ENCODE data around the gene OLFML1.
A peak's percentile ranks its signal among the peaks of the same experiment; 100 is the strongest.
"Not testable (repeated sequence)": the region's sequence is repeated elsewhere in the genome, so short reads cannot be mapped to it uniquely, and the experiment has no call there.

Gene OLFML1

GRCh38 chr11:7513234-7514098 lies 28.2 kb downstream of the OLFML1 start, which contains the start of gene PPFIBP2:
TSS of gene PPFIBP2 (plus strand) at chr11:7513999. CDS start at chr11:7549476, 35,477 bp downstream.
- DNase-seq, result peak; percentile 82 to 84

- no peak for DNase-seq
These were observed 28.8 kb downstream of the OLFML1 start for GRCh38 chr11:7514099-7514591.

- DNase-seq, result peak in 1 of 2 donors; percentile 49
These were observed 30.2 kb downstream of the OLFML1 start for GRCh38 chr11:7515447-7515886.

- DNase-seq, result no peak
These were observed 31.2 kb downstream of the OLFML1 start for GRCh38 chr11:7516475-7516874.

GRCh38 chr11:7517743-7518142 lies 32.4 kb downstream of the OLFML1 start:
- DNase-seq, result not testable (repeated sequence)

GRCh38 chr11:7518811-7519562 lies 33.7 kb downstream of the OLFML1 start:
- no peak for DNase-seq

- no peak for DNase-seq
These were observed 35.0 kb downstream of the OLFML1 start for GRCh38 chr11:7520011-7520942.

- peak; percentile 57 to 65 for DNase-seq
These were observed 35.7 kb downstream of the OLFML1 start for GRCh38 chr11:7520981-7521487.

- DNase-seq, result peak; percentile 54 to 60
These were observed 36.8 kb downstream of the OLFML1 start for GRCh38 chr11:7522121-7522520.

GRCh38 chr11:7522546-7522945 lies 37.2 kb downstream of the OLFML1 start:
- DNase-seq, result no peak

- DNase-seq, result peak; percentile 72 to 81
These were observed 38.3 kb downstream of the OLFML1 start for GRCh38 chr11:7523416-7524210.

GRCh38 chr11:7524462-7525235 lies 39.3 kb downstream of the OLFML1 start:
- DNase-seq, result peak; percentile 53 to 57

- no peak for DNase-seq
These were observed 40.1 kb downstream of the OLFML1 start for GRCh38 chr11:7525424-7525823.

GRCh38 chr11:7527029-7527428 lies 41.7 kb downstream of the OLFML1 start:
- no peak for DNase-seq

GRCh38 chr11:7528514-7529049 lies 43.3 kb downstream of the OLFML1 start:
- no peak for DNase-seq

GRCh38 chr11:7530013-7530640 lies 44.8 kb downstream of the OLFML1 start:
- peak in 1 of 2 donors; percentile 58 for DNase-seq

GRCh38 chr11:7531011-7531410 lies 45.7 kb downstream of the OLFML1 start:
- DNase-seq, result peak; percentile 88 to 95

- no peak for DNase-seq
These were observed 47.3 kb downstream of the OLFML1 start for GRCh38 chr11:7532405-7533145.
